Jurkat, Clone E6-1 (cell line): Measurements from ENCODE around the gene GLMP.

Experiments
- DNase-seq: peaks from one replicate; pipeline ENCODE4 v3.0.0-alpha.2; 2011; ENCODE audit warnings: low read depth, low spot score
- H3K4me3 ChIP-seq: 2 replicates; pipeline ENCODE4 v1.5.1; 2011; ENCODE audit warnings: mild to moderate bottlenecking, low read length, control low read depth, moderate library complexity

The GLMP gene

GRCh38 chr1:156291226-156292061 is 4.0 kb downstream of the GLMP start:
- DNase-seq: no peak
- no peak overlapping the region for H3K4me3 ChIP-seq

- no peak overlapping the region for H3K4me3 ChIP-seq
- DNase-seq: no peak
Measured at GRCh38 chr1:156289857-156290256, 5.6 kb downstream of the GLMP start.

GRCh38 chr1:156286061-156286460 is 9.4 kb downstream of the GLMP start:
- H3K4me3 ChIP-seq: no peak overlapping the region
- DNase-seq: no peak

DNA sequence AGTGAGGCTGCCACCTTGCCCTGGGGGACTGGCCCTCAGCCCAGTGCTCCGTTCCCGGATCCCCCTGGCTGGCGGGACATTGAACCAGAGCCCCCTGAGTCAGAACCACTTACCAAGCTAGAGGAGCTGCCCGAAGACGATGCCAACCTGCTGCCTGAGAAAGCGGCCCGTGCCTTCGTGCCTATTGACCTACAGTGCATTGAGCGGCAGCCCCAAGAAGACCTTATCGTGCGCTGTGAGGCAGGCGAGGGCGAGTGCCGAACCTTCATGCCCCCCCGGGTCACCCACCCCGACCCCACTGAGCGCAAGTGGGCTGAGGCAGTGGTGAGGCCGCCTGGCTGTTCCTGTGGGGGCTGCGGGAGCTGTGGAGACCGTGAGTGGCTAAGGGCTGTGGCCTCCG is 10.0 kb downstream of the GLMP start:
- no peak overlapping the region for H3K4me3 ChIP-seq
- DNase-seq: no peak

- no peak for DNase-seq
- no peak overlapping the region for H3K4me3 ChIP-seq
Measured at GRCh38 chr1:156284757-156285156, 10.7 kb downstream of the GLMP start.

DNA sequence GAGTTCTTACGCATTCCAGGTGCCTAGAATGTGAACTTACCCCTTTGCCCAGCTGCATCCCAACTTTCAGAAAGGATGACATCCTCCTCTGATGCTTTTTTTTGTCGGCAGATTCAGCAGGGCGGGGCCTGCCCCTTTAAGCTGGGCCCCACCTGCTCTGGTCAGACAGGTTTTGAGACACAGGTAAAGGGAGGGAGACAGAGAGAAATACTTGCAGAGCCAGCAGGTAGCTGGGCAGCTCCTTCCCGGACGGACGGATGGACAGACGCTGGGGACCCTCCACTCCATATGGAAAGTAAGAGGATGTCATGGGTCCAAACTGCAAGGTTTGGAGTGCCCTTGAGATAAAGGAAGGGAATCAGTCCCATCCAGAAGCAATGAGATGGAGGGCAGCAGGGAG is 11.4 kb downstream of the GLMP start, which contains the start of gene TMEM79:
Gene TMEM79, plus strand, starts transcription at position 214 of the 400 bp plus-strand sequence. CDS start 902 bp downstream, outside the sequence.
- H3K4me3 ChIP-seq: peak within 1 kb of the TSS; percentile 81
- DNase-seq: no peak

- no peak for DNase-seq
Measured at GRCh38 chr1:156283521-156283920, 12.0 kb downstream of the GLMP start.

DNA sequence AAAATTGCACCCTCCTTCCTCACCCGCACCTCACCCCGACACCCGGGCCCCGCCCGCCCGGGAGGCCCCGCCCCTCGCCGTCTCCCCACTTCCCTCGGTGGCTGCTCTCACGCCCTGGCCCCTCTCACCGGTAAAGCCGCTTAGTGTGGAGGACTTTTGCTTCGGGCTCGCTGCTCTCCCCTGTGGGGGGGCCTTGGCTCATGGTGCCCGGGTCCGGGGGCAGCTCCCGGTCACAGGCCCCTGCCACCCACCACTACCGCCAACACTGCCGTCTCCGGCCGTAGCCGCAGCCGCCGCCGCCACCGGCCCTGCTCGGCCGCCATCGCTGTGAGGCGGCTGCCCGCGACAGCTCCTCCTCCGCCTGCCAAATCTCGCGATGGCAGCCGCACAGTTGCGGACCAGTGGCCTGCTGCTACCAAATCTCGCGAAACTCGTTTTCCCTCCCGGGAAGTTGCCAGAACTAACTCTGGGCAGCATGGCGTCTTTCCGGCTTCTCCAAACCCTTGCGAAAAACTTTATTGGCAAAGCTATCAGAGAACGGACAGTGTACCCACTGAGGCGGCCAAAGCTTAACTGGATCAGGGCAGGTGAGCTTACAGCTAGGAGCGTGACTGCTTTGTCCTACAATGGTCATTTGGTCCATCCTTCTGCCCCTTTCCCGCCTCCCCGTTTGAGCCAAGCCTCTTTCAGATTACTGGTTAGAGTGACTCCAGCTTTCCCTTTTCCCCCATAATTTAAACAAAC is 12.8 kb downstream of the GLMP start, which contains the start of gene SMG5:
Gene SMG5, minus strand, starts transcription at position 347 of the 744 bp plus-strand sequence. Its CDS starts 145 bp downstream, at position 202.
- DNase-seq: peak; percentile 99
- peak within 1 kb of the TSS; percentile 81 for H3K4me3 ChIP-seq

More at GRCh38 chr1:156283521-156283920, 12.0 kb downstream of the GLMP start:
- peak overlapping the region; percentile 81 for H3K4me3 ChIP-seq

GRCh38 chr1:156281693-156282478 is 13.6 kb downstream of the GLMP start:
- DNase-seq: no peak
- peak overlapping the region; percentile 81 for H3K4me3 ChIP-seq

GRCh38 chr1:156281281-156281680 is 14.2 kb downstream of the GLMP start:
- peak overlapping the region; percentile 81 for H3K4me3 ChIP-seq
- DNase-seq: no peak

GRCh38 chr1:156279837-156280236 is 15.6 kb downstream of the GLMP start:
- H3K4me3 ChIP-seq: no peak overlapping the region
- no peak for DNase-seq

GRCh38 chr1:156276966-156277381 is 18.5 kb downstream of the GLMP start:
- no peak for DNase-seq
- no peak overlapping the region for H3K4me3 ChIP-seq

DNA sequence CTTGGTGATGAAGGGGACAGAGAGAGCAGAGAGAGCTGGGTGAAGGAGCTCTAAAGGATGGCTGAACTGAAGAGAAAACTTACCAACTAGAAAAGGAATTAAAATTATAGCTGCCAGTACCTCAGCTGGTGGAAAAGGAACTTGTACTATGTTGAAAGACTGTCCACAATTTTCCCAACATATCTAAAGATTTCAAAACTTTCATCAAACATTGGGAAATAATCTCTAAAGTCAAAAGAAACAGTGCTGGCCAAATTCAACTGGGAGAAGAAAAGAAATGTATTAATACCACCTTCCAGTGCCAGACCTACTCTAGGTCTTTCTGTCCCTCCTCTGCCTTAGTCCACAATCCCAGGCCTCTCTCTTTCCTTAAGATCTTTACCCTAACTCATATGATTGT is 18.9 kb downstream of the GLMP start:
- DNase-seq: no peak
- no peak overlapping the region for H3K4me3 ChIP-seq

- no peak overlapping the region for H3K4me3 ChIP-seq
- no peak for DNase-seq
Measured at GRCh38 chr1:156270314-156270713, 25.2 kb downstream of the GLMP start.

- DNase-seq: no peak
- H3K4me3 ChIP-seq: no peak overlapping the region
Measured at GRCh38 chr1:156268336-156268735, 27.1 kb downstream of the GLMP start.

DNA sequence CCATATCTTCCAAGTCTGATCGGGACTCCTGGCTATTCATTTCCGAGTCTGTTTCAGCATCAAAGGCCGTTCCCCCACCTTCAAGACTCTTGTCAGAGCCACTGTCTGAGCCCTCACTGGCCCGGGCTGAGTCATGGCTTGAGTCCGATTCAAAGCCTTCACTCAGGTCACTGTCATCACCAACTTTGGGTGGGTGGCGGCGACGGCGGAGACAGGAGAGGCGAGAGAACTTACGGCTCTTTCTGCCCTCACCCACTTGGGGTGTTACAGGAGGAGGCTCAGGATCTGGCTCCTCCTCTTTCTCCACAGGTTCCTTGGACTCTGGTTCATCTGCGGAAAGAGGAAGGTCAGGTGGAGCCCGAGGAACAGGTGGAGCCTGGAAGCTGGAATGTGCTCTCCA is 29.4 kb downstream of the GLMP start:
- H3K4me3 ChIP-seq: no peak overlapping the region
- no peak for DNase-seq

GRCh38 chr1:156263288-156263655 is 32.2 kb downstream of the GLMP start:
- no peak overlapping the region for H3K4me3 ChIP-seq
- DNase-seq: no peak

DNA sequence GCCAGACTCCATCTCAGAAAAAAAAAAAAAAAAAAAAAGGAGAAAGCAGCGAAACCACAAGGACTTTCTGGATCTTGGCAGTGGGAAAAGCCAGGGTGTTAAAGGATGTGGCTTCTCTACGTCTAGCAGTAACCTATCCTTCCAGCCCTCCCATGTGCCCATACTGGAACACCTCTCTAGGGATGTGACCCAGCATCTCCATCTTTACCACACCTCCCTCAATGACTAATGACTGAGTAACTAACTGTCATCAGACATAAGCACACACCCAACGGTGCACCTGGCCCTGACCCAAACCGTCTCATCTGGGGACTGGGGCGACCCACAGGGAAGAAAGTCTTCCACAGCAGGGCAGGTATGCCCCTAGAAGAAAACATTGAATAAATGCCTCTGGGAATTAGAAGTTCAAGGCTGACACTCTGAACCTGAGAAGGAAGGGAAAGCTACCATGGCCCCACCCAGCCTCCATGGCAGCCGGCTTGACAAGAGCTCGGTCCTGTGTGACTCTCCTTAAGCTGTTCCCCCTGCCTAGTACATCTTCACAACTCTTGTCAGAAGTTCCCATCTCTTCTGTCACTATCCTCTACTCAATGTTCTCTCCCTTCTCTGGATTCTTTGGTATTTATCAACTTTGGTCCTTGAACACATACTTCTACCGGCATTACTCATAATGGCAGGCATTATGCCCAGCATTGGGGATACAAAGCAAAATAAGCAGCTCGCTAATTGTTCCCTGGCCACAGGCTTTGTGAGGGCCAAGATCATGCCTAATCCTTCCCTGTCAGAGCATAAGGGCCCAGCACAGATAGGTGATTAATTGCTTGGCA is 32.8 kb downstream of the GLMP start:
- H3K4me3 ChIP-seq: no peak overlapping the region
- no peak for DNase-seq

GRCh38 chr1:156260896-156261295 is 34.6 kb downstream of the GLMP start:
- H3K4me3 ChIP-seq: no peak overlapping the region
- DNase-seq: no peak
